Stimulated activated CD8-positive, alpha-beta memory T cell treated with anti-CD3 and anti-CD28 coated beads, Interleukin-7, amount 100 ng/mL, for 4 hours (primary cell): ENCODE data around the gene JPH4.

ENCODE experiments used
- DNase-seq, 2 donors: peaks; one replicate each; pipeline ENCODE4 v3.0.0-alpha.2; 2020; ENCODE audit warnings: low read depth in 2 of 2

The JPH4 gene

GRCh38 chr14:23580152-23580926 lies 1.7 kb upstream of the JPH4 start:
- no peak for DNase-seq

DNA sequence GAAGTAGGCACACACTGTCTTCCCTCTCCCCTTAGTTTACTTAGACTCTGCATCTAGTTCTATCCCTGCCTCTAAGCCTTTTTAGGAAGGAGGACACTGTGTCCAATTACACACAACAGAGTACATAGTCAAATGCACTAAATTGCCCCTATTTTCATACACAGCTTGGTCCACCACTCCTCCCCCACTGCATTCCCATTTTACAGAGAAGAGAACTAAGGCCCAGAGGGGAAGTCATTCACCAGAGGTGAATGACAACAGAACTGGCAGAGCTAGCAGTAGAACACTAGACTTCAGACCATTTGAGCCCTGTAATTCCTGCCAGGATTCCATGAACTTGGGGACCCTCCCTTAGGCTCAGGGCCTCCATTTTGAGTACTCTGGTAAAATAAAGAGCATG lies 1.1 kb upstream of the JPH4 start:
- DNase-seq = no peak

DNA sequence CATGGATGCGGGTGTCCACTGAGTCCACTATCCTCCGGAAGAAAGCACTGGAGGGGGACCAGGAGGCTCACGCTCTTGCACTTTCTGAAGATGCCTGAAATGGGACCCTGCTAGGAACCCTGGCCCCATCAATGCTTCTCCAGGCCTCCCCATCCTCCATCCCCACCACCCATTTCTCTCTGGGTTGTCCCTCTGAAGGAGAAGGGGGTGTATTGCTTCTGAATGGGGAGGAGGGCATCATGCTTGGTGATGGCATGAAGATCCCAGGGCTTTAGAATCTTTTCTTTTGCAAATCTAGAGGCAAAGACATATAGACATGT lies 681 bp upstream of the JPH4 start:
- no peak for DNase-seq

DNA sequence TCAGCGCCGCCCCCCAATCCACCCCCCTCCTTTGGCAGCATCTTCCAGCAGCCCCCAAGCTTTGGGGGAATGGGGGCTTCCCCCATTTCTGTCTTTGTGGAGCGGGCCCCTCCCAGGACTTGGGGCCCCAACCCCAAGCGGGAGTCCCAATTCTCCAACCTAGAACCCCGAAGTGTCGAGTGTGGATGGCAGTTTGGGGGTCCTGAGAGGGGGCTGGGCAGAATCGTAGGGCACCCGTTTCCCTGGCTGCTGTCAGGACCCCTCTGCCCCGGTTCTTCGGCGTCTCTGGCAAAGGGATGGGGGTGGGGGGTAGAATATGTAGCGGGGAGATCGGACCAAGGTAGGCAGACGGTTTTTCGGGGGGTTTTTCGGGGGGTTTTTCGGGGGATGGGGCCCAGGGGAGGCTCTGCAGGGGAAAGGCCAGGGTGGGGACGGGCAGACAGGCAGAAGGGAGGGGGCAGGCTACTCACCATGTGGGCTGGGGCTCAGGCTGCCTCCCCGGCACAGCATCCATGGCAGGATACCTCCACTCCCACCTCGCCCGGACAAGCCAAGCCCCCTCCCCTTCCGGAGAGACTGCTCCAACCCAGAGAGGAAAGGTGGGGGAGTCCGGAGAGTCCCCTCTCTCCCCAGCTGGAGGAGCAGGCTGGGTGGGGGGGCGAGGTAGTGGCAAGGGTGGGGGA lies 739 bp downstream of the JPH4 start:
- DNase-seq = no peak

GRCh38 chr14:23577004-23577681 lies 1.4 kb downstream of the JPH4 start:
- DNase-seq = no peak

- DNase-seq = no peak
Observed at GRCh38 chr14:23573384-23574015, 5.1 kb downstream of the JPH4 start.

- DNase-seq = no peak
Observed at GRCh38 chr14:23572836-23573235, 5.8 kb downstream of the JPH4 start.

DNA sequence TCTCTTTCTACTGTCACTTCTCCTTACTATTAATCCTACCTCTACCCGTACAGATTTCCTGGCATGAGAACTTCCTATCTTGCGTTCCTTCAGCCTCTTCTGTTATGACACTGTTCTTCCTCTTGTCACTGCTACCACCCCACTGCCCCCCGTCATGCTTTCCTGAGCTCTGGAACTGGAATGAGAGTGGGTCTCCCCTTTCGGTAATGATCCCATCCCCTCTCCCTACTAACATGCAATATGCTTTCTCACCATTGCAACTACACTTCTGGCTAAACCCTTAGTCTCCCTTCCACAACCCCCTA lies 6.1 kb downstream of the JPH4 start:
- no peak for DNase-seq

GRCh38 chr14:23571701-23572523 lies 6.7 kb downstream of the JPH4 start:
- DNase-seq = no peak

DNA sequence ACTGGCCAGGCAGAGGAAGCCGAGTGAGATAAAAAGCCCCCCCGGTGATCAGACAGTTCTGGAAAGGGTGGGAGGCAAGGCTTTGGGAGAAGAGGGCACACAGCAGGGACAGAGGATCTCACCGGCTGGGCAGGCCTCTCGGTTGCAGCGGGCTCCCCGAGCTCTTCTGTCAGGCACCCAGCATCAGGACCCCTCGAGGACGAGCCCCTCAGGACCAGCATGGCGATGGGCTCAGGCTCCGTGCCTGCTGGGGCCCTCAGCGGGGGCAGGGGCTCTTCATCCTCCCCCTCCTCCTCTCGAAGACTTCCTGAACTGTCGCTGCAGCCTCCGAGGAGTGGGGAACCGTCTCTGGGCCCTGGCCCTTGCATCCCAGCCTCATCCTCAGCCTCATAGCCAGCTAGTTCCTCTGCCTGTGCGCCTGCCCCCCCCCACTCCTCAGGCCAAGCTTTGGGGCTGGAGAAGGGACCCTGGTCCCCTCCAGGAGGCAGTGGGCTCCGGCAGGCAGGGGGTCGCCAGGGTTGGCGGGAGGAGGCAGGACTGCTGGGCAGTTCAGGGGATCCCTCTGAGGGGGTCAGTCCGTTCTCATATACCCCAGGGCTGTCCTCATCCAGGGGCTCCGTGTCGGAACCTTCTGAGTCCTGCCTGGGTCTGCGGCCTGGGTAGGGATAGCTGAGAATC lies 7.6 kb downstream of the JPH4 start:
- no peak for DNase-seq

DNA sequence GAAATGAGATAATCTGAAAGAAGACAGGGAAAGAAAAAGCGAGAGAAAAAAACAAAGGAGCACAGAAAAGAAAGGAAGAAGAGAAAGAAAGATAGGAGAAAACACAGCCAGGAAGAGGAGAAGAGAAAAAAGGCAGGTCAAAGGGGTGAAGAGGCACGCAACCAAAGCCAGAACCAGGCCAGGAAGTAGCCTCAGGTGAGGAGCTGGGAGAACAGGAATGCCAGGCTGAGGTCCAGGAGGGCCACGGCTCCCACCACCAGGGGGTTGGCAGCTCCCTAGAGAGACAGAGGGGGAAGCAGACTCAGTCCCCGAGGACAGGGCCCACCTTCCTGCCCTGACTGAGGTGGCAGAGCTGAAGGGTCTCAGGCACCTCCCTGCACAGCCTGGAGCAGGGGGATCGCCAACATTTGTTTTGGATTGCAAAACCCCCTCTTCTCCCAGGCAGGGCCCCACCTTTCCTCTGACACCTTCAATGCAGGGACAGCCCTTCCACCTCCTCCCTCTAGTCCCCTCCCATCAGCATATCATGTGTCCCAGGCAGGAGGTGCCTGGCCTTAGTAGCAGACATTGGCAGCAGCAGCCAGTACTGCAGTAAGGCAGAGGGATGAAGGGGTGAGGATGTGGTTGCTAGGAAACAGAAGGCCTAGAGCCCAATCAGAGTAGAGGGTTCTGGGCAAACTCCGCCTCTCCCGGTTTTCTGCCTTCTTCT lies 9.0 kb downstream of the JPH4 start:
- no peak for DNase-seq

- DNase-seq = no peak
Observed at GRCh38 chr14:23568600-23569331, 9.8 kb downstream of the JPH4 start.

DNA sequence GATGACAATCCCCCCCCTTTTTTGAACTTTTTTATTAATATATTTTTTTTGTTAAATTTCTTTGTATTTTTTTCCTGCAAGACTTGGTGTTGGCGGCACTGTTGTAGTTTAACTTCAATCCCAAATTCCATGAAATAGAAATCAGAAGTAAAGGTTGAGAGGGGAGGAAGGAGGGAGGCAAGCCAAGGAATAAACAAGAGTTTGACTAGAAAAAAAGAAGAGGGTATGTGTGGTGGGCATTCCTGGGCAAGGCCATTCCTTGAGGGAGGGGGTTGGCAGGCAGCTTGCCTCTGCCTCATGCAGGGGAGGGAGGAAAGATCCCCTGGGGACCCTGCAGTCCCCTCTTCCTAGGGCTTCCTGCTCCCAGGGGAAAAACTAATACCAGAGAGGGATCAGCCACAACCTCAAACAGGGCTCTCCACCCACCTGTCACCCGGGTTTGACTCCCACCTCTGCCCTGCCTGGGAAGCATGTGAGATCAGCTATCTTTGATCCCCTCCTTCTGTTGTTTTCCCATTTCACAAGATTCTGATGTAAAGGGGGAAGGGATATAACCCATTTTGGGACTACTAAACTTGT lies 10.5 kb downstream of the JPH4 start:
- no peak for DNase-seq

DNA sequence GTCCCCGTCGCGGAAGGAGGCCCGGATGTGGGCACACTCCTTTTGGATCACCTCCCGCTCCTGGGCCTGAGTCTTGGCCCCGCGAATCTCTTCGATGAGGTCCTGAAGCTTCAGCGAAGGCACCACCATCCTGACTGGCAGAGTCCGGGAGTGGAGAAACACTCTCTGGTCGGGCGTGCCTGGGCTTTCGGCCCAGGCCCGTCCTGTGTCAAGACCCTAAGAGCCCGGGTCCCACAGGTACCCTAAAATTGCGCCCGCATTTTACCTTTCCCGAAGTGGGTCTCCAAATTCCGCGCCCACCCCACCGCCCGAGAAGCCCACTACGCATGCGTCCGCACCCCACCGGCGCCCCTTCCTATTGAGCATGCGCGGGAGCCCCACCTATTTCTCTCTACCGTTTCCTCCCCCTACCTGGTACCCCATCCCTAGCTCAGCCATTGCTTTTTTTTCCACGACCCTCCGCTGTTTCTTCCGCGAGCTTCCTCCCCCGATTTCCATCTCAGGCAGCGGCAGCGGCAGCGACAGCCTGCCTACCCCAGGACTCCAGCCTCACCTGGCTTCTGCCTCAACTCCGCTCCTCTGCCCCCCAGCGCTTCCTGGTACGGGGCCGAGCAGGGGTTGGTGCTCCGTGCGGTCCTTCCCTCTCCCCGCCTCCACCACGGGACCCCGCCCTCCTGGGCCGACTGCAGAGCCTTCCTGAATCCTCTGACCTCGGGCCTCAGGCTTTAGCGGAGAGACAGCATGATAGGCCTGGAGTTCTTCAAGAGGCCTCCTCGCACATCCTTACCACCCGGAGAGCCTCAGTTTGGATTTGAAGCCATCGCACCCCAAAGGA lies 11.2 kb downstream of the JPH4 start, which contains the start of gene AP1G2:
TSS of gene AP1G2 (minus strand) at position 606 of the 835 bp plus-strand sequence. CDS start at position 129, 477 bp downstream.
- peak; percentile 72 to 79 for DNase-seq

- DNase-seq = no peak
Observed at GRCh38 chr14:23566778-23567185, 11.8 kb downstream of the JPH4 start.

GRCh38 chr14:23566112-23566777 lies 12.3 kb downstream of the JPH4 start:
- DNase-seq = no peak

- DNase-seq = no peak
Observed at GRCh38 chr14:23565626-23566025, 13.0 kb downstream of the JPH4 start.

GRCh38 chr14:23564876-23565275 lies 13.7 kb downstream of the JPH4 start:
- DNase-seq = no peak
